22Rv1 (cell line): ENCODE data around the gene PDZRN3.

Experiments
- H3K27ac ChIP-seq: fragments of 450-650 bp; 2 replicates; pipeline ENCODE4 v1.5.1; 2017
- CTCF ChIP-seq: fragments of 450-650 bp; IDR thresholded peaks from 2 replicates; pipeline ENCODE4 v1.5.1; 2017; ENCODE audit warnings: mild to moderate bottlenecking
- ZFX ChIP-seq: fragments of 450-650 bp; IDR thresholded peaks from 2 replicates; pipeline ENCODE4 v1.6.1; 2017; ENCODE audit warnings: antibody characterized with exemption, borderline replicate concordance

PDZRN3 gene

GRCh38 chr3:73597476-73597875 lies 27.3 kb downstream of the PDZRN3 start:
- TF ChIP-seq ZFX: no peak
- TF ChIP-seq CTCF: no peak
- H3K27ac ChIP-seq: no peak overlapping the region

GRCh38 chr3:73592154-73593144 lies 32.3 kb downstream of the PDZRN3 start:
- H3K27ac ChIP-seq: no peak overlapping the region
- TF ChIP-seq CTCF: no peak
- no peak for TF ChIP-seq ZFX

- TF ChIP-seq CTCF (no peak), ZFX (no peak)
- H3K27ac ChIP-seq: no peak overlapping the region
Measured at GRCh38 chr3:73591286-73591800, 33.4 kb downstream of the PDZRN3 start.

- no peak for TF ChIP-seq ZFX
- no peak for TF ChIP-seq CTCF
- H3K27ac ChIP-seq: no peak overlapping the region
Measured at GRCh38 chr3:73586628-73587027, 38.1 kb downstream of the PDZRN3 start.

GRCh38 chr3:73586190-73586589 lies 38.6 kb downstream of the PDZRN3 start:
- no peak overlapping the region for H3K27ac ChIP-seq
- TF ChIP-seq ZFX: no peak

GRCh38 chr3:73584873-73585272 lies 39.9 kb downstream of the PDZRN3 start:
- H3K27ac ChIP-seq: no peak overlapping the region
- TF ChIP-seq ZFX (no peak), CTCF (no peak)

GRCh38 chr3:73582535-73582934 lies 42.2 kb downstream of the PDZRN3 start:
- H3K27ac ChIP-seq: no peak overlapping the region
- TF ChIP-seq ZFX (no peak), CTCF (no peak)
